ENCODE data around the gene MTARC2. TPM values are rescaled to one million over a fixed set of nuclear protein-coding genes. Genes with fewer than 3 reads are reported as not detected.

Gene MTARC2
- polyA plus RNA-seq, 6 donors from 2014 or later = 2.4 to 23.7 (median 4.0) TPM

DNA sequence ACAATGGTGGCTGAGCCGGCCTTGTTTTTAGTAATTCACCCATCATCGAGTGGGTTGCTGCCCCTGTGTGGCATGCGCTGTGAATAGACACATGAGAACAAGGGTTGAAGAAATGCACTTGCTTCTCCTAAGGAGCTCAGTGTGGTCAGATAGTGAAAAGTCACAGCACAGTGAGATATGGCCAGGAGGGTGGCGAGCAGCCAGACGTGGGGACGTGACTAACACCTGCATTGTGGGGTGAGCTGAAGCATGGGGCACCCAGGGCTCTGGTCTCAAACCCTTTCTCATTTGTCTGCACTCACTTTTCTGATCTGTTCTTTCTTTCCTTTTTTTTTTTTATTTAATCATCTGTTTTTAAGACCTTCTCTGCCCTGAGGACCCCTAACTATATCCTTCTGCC lies 52.1 kb downstream of the MTARC2 start:
- no peak for DNase-seq
- Mint-ChIP-seq H3K4me3 (no peak overlapping the region), H3K27me3 (peaks cover 0 to 13% (median 0%) of the 10 kb centered on the region in 3 donors), H3K9me3 (no peaks in the 10 kb centered on the region), H3K27ac (no peak overlapping the region), H3K36me3 (no peaks in the 10 kb centered on the region), H3K4me1 (no peaks in the 10 kb centered on the region)
- no peak for ATAC-seq (ENCODE audit: low read depth in 2 of 2)

DNA sequence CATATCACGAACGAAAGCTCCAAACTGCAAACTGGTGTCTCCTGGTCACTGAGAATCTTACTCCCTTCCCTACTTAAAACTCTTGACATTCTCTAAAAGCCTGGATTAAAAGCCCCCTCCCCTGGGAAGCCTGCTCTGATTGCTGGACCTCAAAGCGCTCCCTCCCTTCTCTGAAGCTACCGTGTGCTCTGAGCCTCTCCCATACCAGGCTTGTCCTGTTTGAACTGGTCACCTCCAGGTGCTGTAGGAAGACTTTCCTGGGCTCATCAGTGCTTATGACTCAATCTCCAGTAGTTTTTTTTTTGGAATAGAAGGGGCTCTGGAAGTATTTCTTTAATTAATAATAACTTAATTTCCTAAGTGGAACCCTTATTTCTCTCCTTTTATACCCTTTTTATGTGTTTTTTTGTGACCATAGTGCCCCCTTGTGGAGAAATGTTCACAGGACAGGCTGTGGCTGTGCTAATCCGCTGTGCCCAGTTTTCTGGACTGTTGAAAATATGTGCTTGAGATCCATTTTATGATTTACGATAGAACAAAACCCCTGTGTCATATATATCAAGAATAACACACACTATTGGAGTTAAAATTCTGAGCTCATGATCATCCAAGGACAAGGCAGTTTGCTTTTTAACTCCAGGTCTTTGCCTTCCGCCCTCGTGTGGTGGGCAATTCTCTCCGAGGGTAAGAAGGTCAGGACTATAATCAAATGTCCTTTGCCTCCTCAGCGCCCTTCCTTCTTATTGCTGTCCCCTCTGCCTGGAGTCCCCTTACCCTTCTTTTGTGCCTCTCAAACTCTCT lies 55.5 kb downstream of the MTARC2 start:
- Mint-ChIP-seq H3K4me1 (no peaks in the 10 kb centered on the region), H3K27me3 (peaks cover 0 to 30% (median 4%) of the 10 kb centered on the region in 3 donors), H3K36me3 (no peaks in the 10 kb centered on the region), H3K9me3 (no peaks in the 10 kb centered on the region), H3K4me3 (no peak overlapping the region), H3K27ac (peak overlapping the region in 1 of 6 donors; percentile 93)
- peak in 1 of 2 donors; percentile 32 for ATAC-seq (ENCODE audit: low read depth in 2 of 2)
- no peak for DNase-seq

DNA sequence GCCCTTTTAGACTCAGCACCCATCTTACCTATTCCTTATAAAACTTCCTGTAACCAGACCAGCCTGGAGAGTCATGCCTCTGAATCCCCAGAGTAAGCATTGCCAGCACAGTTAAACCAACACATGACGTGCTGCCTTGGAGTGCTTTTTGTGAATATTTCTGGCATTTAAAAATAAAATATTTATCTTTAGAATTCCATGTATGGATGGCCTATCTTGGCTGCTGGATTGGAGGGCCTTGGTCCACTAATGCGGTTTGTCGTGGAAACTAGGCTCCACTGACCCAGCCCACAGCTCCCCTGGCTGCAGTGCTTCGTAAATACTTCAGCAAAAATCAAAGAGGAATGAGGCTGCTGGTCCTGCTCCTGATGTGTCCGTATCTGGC lies 56.1 kb downstream of the MTARC2 start:
- H3K4me1 Mint-ChIP-seq = no peaks in the 10 kb centered on the region
- peaks cover 0 to 30% (median 4%) of the 10 kb centered on the region in 3 donors for H3K27me3 Mint-ChIP-seq
- no peaks in the 10 kb centered on the region for H3K36me3 Mint-ChIP-seq
- no peak overlapping the region for H3K27ac Mint-ChIP-seq
- ATAC-seq (ENCODE audit: low read depth in 2 of 2) (no peak), DNase-seq (no peak)
- H3K9me3 Mint-ChIP-seq = no peaks in the 10 kb centered on the region
- no peak overlapping the region for H3K4me3 Mint-ChIP-seq

DNA sequence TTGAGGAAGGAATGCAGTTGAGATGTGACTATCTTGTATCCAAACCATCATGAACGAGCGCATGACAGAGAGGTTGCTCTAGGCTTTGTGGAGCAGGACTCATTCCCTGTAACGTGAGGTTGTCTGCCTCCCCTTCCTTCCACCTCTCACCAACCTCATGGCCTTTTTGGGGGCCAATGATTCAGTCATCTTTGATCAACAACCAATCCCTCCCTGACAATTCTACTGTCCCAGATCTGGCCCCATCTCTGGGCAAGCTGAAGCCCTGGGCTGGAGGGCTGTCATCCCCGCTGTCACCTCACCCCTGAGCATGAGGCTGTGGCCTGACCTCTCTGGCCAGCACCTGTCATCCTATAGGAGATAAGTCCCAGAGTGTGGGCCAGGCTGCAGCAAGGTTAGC lies 58.3 kb downstream of the MTARC2 start:
- no peak overlapping the region for H3K4me3 Mint-ChIP-seq
- peaks cover 4 to 37% (median 12%) of the 10 kb centered on the region in 3 donors for H3K27me3 Mint-ChIP-seq
- ATAC-seq (ENCODE audit: low read depth in 2 of 2) = no peak
- DNase-seq = no peak
- H3K27ac Mint-ChIP-seq = no peak overlapping the region
- H3K9me3 Mint-ChIP-seq = no peaks in the 10 kb centered on the region
- H3K36me3 Mint-ChIP-seq = no peaks in the 10 kb centered on the region
- peaks cover 7 to 10% (median 7%) of the 10 kb centered on the region in 3 donors for H3K4me1 Mint-ChIP-seq

DNA sequence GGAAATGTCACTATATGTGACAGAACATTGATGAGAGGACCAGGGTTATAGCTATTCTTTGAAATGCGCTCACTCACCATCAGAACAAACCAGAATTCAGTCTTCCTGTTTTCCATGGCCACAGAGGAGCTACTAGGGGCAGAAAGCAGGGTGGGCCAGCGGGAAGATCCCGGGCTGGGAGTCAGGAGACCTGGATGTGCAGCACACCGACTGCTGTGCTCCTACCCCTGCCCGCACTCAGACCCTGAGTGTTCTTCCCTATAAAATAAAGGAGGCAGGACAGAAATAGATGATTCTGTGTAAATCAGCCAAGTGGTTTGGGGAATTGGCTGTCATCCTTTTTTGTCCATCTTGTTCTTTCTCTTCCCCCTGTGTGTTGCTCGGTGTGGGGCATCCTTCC lies 59.6 kb downstream of the MTARC2 start:
- Mint-ChIP-seq H3K4me3 (no peak overlapping the region), H3K36me3 (no peaks in the 10 kb centered on the region), H3K9me3 (no peaks in the 10 kb centered on the region), H3K4me1 (peaks cover 7 to 10% (median 7%) of the 10 kb centered on the region in 3 donors), H3K27me3 (peaks cover 9 to 47% (median 25%) of the 10 kb centered on the region in 3 donors), H3K27ac (no peak overlapping the region)
- no peak for DNase-seq
- no peak for ATAC-seq (ENCODE audit: low read depth in 2 of 2)

DNA sequence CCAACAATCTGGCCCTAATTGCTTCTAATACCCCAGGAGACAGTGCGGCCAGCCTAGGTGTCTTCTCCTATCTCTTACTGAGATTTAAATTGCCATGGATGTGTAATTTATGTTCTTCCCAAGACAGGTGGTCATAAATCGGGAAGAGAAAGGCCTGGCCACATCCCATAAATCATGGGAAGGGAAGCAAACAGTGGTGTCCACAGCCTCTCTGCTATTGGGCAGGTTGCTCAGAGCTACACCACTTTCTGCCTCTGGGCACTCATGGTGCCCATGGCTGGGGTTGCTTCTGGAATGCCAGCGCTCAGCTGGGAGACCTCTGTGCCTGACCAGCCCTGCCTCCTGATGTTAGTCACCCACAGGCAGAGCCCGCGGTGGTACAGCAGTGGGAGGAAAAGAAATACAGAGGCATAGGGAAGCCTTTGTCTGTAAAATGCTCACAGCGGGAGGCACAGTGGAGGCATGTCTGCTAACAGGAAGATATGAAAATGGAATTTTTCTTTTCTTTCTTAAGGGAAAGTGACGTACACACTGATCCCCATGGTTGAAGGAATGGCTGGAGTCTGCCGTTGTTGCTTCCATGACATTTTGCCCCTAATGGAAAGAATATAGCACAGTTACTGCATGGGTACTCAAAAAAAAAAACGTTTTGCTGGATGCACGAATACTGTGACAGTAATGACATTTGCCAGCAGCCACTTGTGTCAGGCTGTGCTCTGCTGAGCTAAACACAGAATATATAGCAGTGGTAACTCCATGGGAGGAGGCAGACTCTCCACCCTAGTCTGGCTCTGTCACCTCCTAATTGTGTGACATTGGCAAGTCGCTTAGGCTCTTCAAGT lies 60.4 kb downstream of the MTARC2 start:
- H3K4me1 Mint-ChIP-seq = peaks cover 7 to 10% (median 7%) of the 10 kb centered on the region in 3 donors
- H3K9me3 Mint-ChIP-seq = no peaks in the 10 kb centered on the region
- H3K27ac Mint-ChIP-seq = no peak overlapping the region
- no peak overlapping the region for H3K4me3 Mint-ChIP-seq
- no peaks in the 10 kb centered on the region for H3K36me3 Mint-ChIP-seq
- ATAC-seq (ENCODE audit: low read depth in 2 of 2) = no peak
- H3K27me3 Mint-ChIP-seq = peaks cover 9 to 47% (median 32%) of the 10 kb centered on the region in 3 donors
- no peak for DNase-seq

DNA sequence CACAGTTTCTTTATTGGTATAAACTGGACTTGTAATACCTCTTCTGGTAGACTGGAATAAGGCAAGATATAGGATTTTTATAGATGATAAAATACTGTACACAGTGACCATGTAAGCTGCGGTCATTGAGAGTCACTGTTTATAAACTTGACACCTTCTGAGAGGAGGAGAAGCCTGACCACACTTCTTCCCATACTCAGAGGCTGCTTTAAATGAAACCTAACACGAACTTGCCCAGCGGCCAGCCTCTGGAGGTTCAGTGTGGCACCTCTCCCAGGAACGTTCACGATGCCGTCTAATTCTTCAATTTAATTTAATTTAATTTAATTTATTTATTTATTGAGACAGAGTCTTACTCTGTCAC lies 61.0 kb downstream of the MTARC2 start:
- Mint-ChIP-seq H3K9me3 (no peaks in the 10 kb centered on the region), H3K36me3 (no peaks in the 10 kb centered on the region), H3K27ac (no peak overlapping the region), H3K27me3 (peaks cover 9 to 47% (median 36%) of the 10 kb centered on the region in 3 donors), H3K4me3 (no peak overlapping the region), H3K4me1 (peaks cover 7 to 10% (median 7%) of the 10 kb centered on the region in 3 donors)
- ATAC-seq (ENCODE audit: low read depth in 2 of 2) (no peak), DNase-seq (no peak)

DNA sequence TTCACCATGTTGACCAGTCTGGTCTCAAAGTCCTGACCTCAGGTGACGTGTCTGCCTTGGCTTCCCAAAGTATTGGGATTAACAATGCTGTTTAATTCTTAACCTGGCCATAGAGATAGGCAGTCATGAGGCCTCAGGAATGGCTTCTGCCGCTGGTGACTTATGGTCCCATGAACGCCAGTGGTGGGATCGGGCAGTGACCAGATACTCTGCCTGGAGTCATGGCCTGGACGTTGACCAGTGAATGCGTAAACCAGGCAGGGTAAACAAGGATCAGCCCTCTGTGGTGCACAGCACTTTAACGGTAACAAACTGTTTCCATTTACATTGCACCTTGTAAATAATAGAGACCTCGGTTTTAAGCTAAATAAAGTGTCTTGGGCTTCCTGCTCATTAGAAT lies 61.6 kb downstream of the MTARC2 start:
- H3K27me3 Mint-ChIP-seq = peaks cover 9 to 46% (median 36%) of the 10 kb centered on the region in 3 donors
- no peak for ATAC-seq (ENCODE audit: low read depth in 2 of 2)
- no peaks in the 10 kb centered on the region for H3K36me3 Mint-ChIP-seq
- no peaks in the 10 kb centered on the region for H3K9me3 Mint-ChIP-seq
- H3K4me1 Mint-ChIP-seq = peaks cover 7 to 10% (median 7%) of the 10 kb centered on the region in 3 donors
- no peak overlapping the region for H3K4me3 Mint-ChIP-seq
- DNase-seq = no peak
- no peak overlapping the region for H3K27ac Mint-ChIP-seq

DNA sequence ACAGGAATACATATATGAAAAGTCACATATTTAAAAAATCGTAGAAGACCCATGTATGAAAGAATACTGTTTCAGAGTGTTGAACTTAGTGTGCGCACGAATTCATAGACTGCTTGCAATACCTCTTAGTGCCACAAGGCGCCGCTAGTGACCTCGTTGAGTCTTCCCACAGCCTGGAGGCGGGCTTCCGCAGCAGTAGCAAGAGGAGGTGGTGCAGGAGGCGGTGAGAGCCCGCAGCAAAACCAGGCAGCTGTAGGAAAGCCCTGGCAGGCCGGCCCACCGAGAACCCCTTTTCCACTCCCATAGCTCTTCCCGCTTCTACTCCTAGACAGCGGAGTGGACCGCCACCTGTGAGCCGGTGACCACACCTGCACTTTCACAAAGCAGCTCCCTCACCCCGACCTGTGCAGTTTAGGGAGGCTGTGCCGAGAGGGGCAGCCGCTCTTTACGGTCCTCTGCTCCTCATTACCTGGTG lies 62.1 kb downstream of the MTARC2 start:
- DNase-seq = peak; percentile 64
- peak; percentile 85 to 92 for ATAC-seq (ENCODE audit: low read depth in 2 of 2)
- H3K36me3 Mint-ChIP-seq = no peaks in the 10 kb centered on the region
- peaks cover 7 to 10% (median 7%) of the 10 kb centered on the region in 3 donors for H3K4me1 Mint-ChIP-seq
- H3K27me3 Mint-ChIP-seq = peaks cover 9 to 42% (median 36%) of the 10 kb centered on the region in 3 donors
- H3K9me3 Mint-ChIP-seq = no peaks in the 10 kb centered on the region
- peak overlapping the region in 1 of 6 donors; percentile 9 for H3K27ac Mint-ChIP-seq
- H3K4me3 Mint-ChIP-seq = peak overlapping the region in 7 of 8 donors; percentile 62 to 84 (median 75)

DNA sequence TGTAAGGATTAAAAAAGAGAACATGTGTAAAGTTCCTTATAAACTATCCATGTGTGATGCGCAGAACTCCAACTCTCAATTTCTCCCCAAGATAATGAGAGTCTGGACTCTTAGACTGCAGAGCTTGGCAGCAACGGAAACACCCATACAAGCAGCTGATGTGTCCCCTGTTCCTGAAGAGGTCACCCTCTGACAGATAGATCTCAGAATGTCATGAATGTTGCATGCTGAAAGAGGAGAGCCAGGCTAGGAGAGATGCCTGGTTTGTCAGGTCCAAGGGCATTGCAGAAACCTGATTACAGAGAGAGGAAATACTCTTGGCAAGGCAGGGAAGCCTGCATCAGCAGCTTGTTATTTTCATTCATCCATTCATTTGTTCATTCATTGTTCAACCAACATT lies 62.8 kb downstream of the MTARC2 start:
- ATAC-seq (ENCODE audit: low read depth in 2 of 2) = no peak
- peaks cover 7 to 10% (median 7%) of the 10 kb centered on the region in 3 donors for H3K4me1 Mint-ChIP-seq
- peak overlapping the region in 2 of 8 donors; percentile 67 to 75 for H3K4me3 Mint-ChIP-seq
- H3K36me3 Mint-ChIP-seq = no peaks in the 10 kb centered on the region
- no peak for DNase-seq
- H3K9me3 Mint-ChIP-seq = no peaks in the 10 kb centered on the region
- H3K27me3 Mint-ChIP-seq = peaks cover 9 to 42% (median 36%) of the 10 kb centered on the region in 3 donors
- H3K27ac Mint-ChIP-seq = no peak overlapping the region

DNA sequence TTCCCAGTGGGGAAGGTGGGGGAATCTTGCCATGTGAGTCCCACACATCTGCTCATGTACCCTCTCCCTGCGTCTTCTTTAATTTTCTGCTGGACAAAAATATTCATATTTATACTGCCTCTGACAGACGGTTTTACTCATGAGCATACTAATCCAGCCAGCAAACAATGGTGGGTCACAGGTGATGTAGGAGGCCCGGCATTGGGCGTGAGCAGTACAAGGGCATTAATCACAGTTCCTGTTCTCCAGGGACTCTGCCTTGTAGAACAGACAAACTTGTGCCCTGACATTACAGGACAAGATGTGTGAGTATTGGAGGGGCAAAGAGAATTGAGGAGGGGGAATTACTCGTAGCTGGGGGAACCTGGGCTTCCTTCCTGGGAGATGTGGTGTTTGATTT lies 63.6 kb downstream of the MTARC2 start:
- Mint-ChIP-seq H3K9me3 (no peaks in the 10 kb centered on the region), H3K27ac (no peak overlapping the region), H3K36me3 (no peaks in the 10 kb centered on the region), H3K27me3 (peaks cover 9 to 42% (median 36%) of the 10 kb centered on the region in 3 donors), H3K4me1 (peaks cover 7 to 10% (median 7%) of the 10 kb centered on the region in 3 donors), H3K4me3 (no peak overlapping the region)
- ATAC-seq (ENCODE audit: low read depth in 2 of 2) (no peak), DNase-seq (no peak)

DNA sequence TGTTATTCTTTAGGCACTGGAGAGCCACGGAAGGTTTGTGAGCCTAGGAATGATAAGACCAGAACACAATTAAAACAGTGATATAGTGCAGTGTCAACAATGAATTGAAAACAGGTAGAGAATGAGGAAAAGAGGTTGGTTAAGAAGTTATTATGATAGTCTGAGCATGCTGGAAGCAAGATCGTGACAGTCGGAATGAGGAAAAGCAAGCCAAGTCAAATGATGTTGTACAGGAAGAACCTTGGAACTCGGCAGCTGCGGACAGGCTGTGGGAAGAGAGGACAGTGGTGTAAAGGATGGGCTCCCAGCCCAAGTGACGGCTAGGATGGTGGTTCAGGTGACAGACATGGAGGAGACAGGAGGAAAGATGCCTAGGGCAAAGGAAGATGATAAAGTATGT lies 64.2 kb downstream of the MTARC2 start:
- no peak overlapping the region for H3K27ac Mint-ChIP-seq
- ATAC-seq (ENCODE audit: low read depth in 2 of 2) (no peak), DNase-seq (no peak)
- no peak overlapping the region for H3K4me3 Mint-ChIP-seq
- peaks cover 0 to 2% (median 0%) of the 10 kb centered on the region in 7 donors for H3K9me3 Mint-ChIP-seq
- peaks cover 9 to 38% (median 36%) of the 10 kb centered on the region in 3 donors for H3K27me3 Mint-ChIP-seq
- peaks cover 7 to 10% (median 7%) of the 10 kb centered on the region in 3 donors for H3K4me1 Mint-ChIP-seq
- H3K36me3 Mint-ChIP-seq = no peaks in the 10 kb centered on the region

DNA sequence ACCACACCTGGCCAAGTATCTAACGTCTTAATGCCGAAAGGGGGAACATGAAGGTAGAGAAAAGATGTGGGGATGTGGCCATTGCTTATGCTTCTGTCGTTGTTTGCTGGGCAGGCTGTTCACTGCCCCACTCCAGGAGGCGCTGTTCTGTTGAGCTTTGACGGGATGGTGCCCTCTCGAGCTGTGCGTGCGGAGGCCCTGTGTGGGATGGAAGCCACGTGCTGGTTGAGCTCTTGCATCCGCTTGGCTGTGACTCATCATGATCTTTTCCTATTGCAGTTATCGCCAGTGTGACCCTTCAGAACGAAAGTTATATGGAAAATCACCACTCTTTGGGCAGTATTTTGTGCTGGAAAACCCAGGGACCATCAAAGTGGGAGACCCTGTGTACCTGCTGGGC lies 64.9 kb downstream of the MTARC2 start:
- no peak for ATAC-seq (ENCODE audit: low read depth in 2 of 2)
- no peak overlapping the region for H3K27ac Mint-ChIP-seq
- no peak overlapping the region for H3K4me3 Mint-ChIP-seq
- no peak for DNase-seq
- peaks cover 0 to 2% (median 0%) of the 10 kb centered on the region in 7 donors for H3K9me3 Mint-ChIP-seq
- H3K36me3 Mint-ChIP-seq = peaks cover 0 to 4% of the 10 kb centered on the region in 2 donors
- peaks cover 7 to 10% (median 7%) of the 10 kb centered on the region in 3 donors for H3K4me1 Mint-ChIP-seq
- peaks cover 5 to 36% (median 35%) of the 10 kb centered on the region in 3 donors for H3K27me3 Mint-ChIP-seq

Data from naive B cell (primary cell).